OCI-LY1 (cell line): Measurements from ENCODE around the gene RBM20.
"Not testable (repeated sequence)": the region's sequence is repeated elsewhere in the genome, so short reads cannot be mapped to it uniquely, and the experiment has no call there.

Experiments used
- H2AFZ ChIP-seq: fragments of 200-600 bp; sonication (generic), shearing (Covaris generic); 2 replicates; pipeline ENCODE4 v1.6.0; 2014; ENCODE audit warnings: antibody characterized with exemption, mild to moderate bottlenecking, low read length
- H3F3A ChIP-seq: fragments of 200-600 bp; sonication (generic), shearing (Covaris generic); 2 replicates; pipeline ENCODE4 v1.6.0; 2014; ENCODE audit warnings: mild to moderate bottlenecking, antibody characterized with exemption, low read length, moderate library complexity; ENCODE audit not compliant: insufficient read depth
- H3K27ac ChIP-seq: fragments of 200-600 bp; sonication (generic); 2 replicates; pipeline ENCODE4 v1.5.1; 2014; ENCODE audit warnings: low read length, mixed run types, mild to moderate bottlenecking, low read depth; ENCODE audit not compliant: poor library complexity, severe bottlenecking
- H3K27me3 ChIP-seq: fragments of 200-600 bp; sonication (generic); 2 replicates; pipeline ENCODE4 v1.6.0; 2014; ENCODE audit warnings: antibody characterized with exemption, mild to moderate bottlenecking, low read length, moderate library complexity; ENCODE audit not compliant: insufficient read depth
- H3K36me3 ChIP-seq: fragments of 200-600 bp; sonication (generic); 2 replicates; pipeline ENCODE4 v1.6.1; 2014; ENCODE audit warnings: mild to moderate bottlenecking, antibody characterized with exemption, low read length, moderate library complexity, mixed read lengths; ENCODE audit not compliant: insufficient read depth
- H3K4me1 ChIP-seq: fragments of 200-600 bp; sonication (generic); 2 replicates; pipeline ENCODE4 v1.5.1; 2014; ENCODE audit warnings: mild to moderate bottlenecking, low read length, moderate library complexity; ENCODE audit not compliant: insufficient read depth, severe bottlenecking
- H3K4me2 ChIP-seq: fragments of 200-600 bp; sonication (generic), shearing (Covaris generic); 2 replicates; pipeline ENCODE4 v1.6.1; 2014; ENCODE audit warnings: low read length
- H3K4me3 ChIP-seq: fragments of 200-600 bp; sonication (generic); 2 replicates; pipeline ENCODE4 v1.5.1; 2014; ENCODE audit warnings: low read length, low read depth, mild to moderate bottlenecking, mixed read lengths; ENCODE audit not compliant: poor library complexity, severe bottlenecking
- H3K79me2 ChIP-seq: fragments of 200-600 bp; shearing (Covaris generic); 2 replicates; pipeline ENCODE4 v1.6.1; 2016; ENCODE audit warnings: mixed run types, low read length, mixed read lengths; ENCODE audit not compliant: insufficient read depth
- H3K9ac ChIP-seq: fragments of 200-600 bp; sonication (generic), shearing (Covaris generic); 2 replicates; pipeline ENCODE4 v1.6.1; 2014; ENCODE audit warnings: mild to moderate bottlenecking, low read length, mixed read lengths
- H3K9me2 ChIP-seq: fragments of 200-600 bp; sonication (generic), shearing (Covaris generic); 2 replicates; pipeline ENCODE4 v1.6.1; 2014; ENCODE audit warnings: low read depth, mild to moderate bottlenecking, low read length, mixed read lengths
- H3K9me3 ChIP-seq: fragments of 200-600 bp; shearing (Covaris generic); 2 replicates; pipeline ENCODE4 v1.6.1; 2014; ENCODE audit warnings: low read length, mixed read lengths
- H4K20me1 ChIP-seq: fragments of 200-600 bp; sonication (generic), shearing (Covaris generic); 2 replicates; pipeline ENCODE4 v1.6.0; 2016; ENCODE audit warnings: mild to moderate bottlenecking, low read length; ENCODE audit not compliant: insufficient read depth
- CTCF ChIP-seq: fragments of 200-600 bp; sonication (generic), shearing (Covaris generic); IDR thresholded peaks from 2 replicates; pipeline ENCODE4 v1.5.1; 2017; ENCODE audit warnings: mild to moderate bottlenecking, antibody characterized with exemption, low read length, moderate library complexity, mixed read lengths
- EZH2 ChIP-seq: fragments of 200-600 bp; sonication (generic), shearing (Covaris generic); IDR thresholded peaks from 2 replicates; pipeline ENCODE4 v1.8.0; 2017; ENCODE audit warnings: borderline replicate concordance, mixed run types, mild to moderate bottlenecking, antibody characterized with exemption, low read length, moderate library complexity, mixed read lengths

Gene RBM20

GRCh38 chr10:110865186-110865808 is 221.2 kb downstream of the RBM20 start:
- Histone ChIP-seq H3K79me2 (no peaks in the 10 kb centered on the region), H3F3A (peaks cover 10% of the 10 kb centered on the region; the same call in 1 of the 2 replicates), H4K20me1 (no peaks in the 10 kb centered on the region), H3K9me2 (no peaks in the 10 kb centered on the region), H2AFZ (no peak overlapping the region), H3K27me3 (no peaks in the 10 kb centered on the region), H3K9me3 (no peaks in the 10 kb centered on the region), H3K4me1 (peaks cover 95% of the 10 kb centered on the region), H3K4me3 (peak overlapping the region; percentile 35), H3K4me2 (peak overlapping the region; percentile 66), H3K9ac (peak overlapping the region; percentile 62), H3K27ac (peak overlapping the region; percentile 98), H3K36me3 (no peaks in the 10 kb centered on the region)
- TF ChIP-seq CTCF (no peak), EZH2 (no peak)

- Histone ChIP-seq H3K27me3 (no peaks in the 10 kb centered on the region), H3K27ac (peak overlapping the region; percentile 98), H3K4me1 (peaks cover 95% of the 10 kb centered on the region), H3K9ac (peak overlapping the region; percentile 62), H3K79me2 (no peaks in the 10 kb centered on the region), H3K36me3 (no peaks in the 10 kb centered on the region), H2AFZ (no peak overlapping the region), H3K9me3 (no peaks in the 10 kb centered on the region), H3K4me2 (peak overlapping the region; percentile 66), H3K4me3 (peak overlapping the region; percentile 35), H3F3A (peaks cover 6% of the 10 kb centered on the region; the same call in 1 of the 2 replicates), H4K20me1 (no peaks in the 10 kb centered on the region), H3K9me2 (no peaks in the 10 kb centered on the region)
- TF ChIP-seq EZH2 (no peak), CTCF (no peak)
Measured at GRCh38 chr10:110865809-110866482, 221.8 kb downstream of the RBM20 start.

GRCh38 chr10:110867011-110867806 is 223.1 kb downstream of the RBM20 start:
- H3K9me2 ChIP-seq, H3F3A ChIP-seq, H3K27me3 ChIP-seq, H3K79me2 ChIP-seq, H3K9me3 ChIP-seq, H4K20me1 ChIP-seq, H3K36me3 ChIP-seq, H2AFZ ChIP-seq: not testable (repeated sequence)
- peak overlapping the region; percentile 98 for H3K27ac ChIP-seq
- peaks cover 94% of the 10 kb centered on the region for H3K4me1 ChIP-seq
- peak overlapping the region; percentile 26 for H3K4me3 ChIP-seq
- peak overlapping the region; percentile 57 for H3K4me2 ChIP-seq
- peak overlapping the region; percentile 62 for H3K9ac ChIP-seq
